ENCODE measurements around the gene RIN3. TPM values are rescaled to one million over a fixed set of nuclear protein-coding genes. Genes with fewer than 3 reads are reported as not detected.

RIN3 gene
- total and polyA plus RNA-seq, 10 of the 15 experiments (the other 5 are each of a cell fraction or from before 2014, with no cell fraction given) = 0.91 to 23.3 (median 6.3) TPM

DNA sequence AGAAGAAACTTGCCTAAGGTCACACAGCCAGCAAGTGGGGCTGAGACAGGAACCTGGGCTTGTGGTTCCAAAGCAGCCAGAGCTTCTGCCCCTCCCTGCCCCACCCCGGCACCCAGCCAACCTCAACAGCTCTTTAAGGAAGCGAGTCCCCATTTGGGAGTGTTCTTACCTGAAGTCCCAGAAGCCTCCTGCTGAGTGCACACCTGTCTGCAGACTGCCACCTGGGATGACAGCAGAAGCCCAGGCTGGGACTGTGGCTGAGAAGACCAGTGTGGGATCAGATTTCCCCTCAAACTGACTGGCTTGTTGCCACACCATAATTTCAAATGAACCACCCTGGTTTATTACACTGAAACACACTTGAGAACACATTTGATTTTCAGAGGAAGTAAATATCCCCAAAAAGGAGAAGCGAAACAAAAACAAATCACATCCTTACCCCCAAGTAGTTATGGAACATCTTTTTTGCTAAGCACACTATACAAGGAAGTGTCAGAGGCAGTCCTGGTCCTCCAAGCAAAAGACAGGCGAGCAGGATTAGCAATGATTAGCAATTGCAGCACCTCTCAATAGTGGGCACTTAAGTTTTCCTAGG is 6.3 kb upstream of the RIN3 start (continued):
- TF ChIP-seq, protein P1, sequence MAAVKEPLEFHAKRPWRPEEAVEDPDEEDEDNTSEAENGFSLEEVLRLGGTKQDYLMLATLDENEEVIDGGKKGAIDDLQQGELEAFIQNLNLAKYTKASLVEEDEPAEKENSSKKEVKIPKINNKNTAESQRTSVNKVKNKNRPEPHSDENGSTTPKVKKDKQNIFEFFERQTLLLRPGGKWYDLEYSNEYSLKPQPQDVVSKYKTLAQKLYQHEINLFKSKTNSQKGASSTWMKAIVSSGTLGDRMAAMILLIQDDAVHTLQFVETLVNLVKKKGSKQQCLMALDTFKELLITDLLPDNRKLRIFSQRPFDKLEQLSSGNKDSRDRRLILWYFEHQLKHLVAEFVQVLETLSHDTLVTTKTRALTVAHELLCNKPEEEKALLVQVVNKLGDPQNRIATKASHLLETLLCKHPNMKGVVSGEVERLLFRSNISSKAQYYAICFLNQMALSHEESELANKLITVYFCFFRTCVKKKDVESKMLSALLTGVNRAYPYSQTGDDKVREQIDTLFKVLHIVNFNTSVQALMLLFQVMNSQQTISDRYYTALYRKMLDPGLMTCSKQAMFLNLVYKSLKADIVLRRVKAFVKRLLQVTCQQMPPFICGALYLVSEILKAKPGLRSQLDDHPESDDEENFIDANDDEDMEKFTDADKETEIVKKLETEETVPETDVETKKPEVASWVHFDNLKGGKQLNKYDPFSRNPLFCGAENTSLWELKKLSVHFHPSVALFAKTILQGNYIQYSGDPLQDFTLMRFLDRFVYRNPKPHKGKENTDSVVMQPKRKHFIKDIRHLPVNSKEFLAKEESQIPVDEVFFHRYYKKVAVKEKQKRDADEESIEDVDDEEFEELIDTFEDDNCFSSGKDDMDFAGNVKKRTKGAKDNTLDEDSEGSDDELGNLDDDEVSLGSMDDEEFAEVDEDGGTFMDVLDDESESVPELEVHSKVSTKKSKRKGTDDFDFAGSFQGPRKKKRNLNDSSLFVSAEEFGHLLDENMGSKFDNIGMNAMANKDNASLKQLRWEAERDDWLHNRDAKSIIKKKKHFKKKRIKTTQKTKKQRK (IDR thresholded peaks at IDR 0.05; ENCODE audit: low read depth, low read length) = no peak
- TF ChIP-seq SUZ12 (IDR thresholded peaks at IDR 0.05; ENCODE audit: unreplicated experiment) (no peak), RFX5 (IDR thresholded peaks at IDR 0.05; ENCODE audit: low read depth, low read length) (no peak), MYC (IDR thresholded peaks at IDR 0.05; ENCODE audit: insufficient read depth, insufficient read length, insufficient replicate concordance, low read length, severe bottlenecking) (no peak), MEF2B (IDR thresholded peaks at IDR 0.05; ENCODE audit: partially characterized antibody, poor library complexity, severe bottlenecking) (peak; percentile 18), YBX1 (IDR thresholded peaks at IDR 0.05) (no peak)
- TF ChIP-seq, protein P2, sequence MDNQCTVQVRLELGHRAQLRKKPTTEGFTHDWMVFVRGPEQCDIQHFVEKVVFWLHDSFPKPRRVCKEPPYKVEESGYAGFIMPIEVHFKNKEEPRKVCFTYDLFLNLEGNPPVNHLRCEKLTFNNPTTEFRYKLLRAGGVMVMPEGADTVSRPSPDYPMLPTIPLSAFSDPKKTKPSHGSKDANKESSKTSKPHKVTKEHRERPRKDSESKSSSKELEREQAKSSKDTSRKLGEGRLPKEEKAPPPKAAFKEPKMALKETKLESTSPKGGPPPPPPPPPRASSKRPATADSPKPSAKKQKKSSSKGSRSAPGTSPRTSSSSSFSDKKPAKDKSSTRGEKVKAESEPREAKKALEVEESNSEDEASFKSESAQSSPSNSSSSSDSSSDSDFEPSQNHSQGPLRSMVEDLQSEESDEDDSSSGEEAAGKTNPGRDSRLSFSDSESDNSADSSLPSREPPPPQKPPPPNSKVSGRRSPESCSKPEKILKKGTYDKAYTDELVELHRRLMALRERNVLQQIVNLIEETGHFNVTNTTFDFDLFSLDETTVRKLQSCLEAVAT (IDR thresholded peaks at IDR 0.05) = no peak
- TF ChIP-seq, protein P3, sequence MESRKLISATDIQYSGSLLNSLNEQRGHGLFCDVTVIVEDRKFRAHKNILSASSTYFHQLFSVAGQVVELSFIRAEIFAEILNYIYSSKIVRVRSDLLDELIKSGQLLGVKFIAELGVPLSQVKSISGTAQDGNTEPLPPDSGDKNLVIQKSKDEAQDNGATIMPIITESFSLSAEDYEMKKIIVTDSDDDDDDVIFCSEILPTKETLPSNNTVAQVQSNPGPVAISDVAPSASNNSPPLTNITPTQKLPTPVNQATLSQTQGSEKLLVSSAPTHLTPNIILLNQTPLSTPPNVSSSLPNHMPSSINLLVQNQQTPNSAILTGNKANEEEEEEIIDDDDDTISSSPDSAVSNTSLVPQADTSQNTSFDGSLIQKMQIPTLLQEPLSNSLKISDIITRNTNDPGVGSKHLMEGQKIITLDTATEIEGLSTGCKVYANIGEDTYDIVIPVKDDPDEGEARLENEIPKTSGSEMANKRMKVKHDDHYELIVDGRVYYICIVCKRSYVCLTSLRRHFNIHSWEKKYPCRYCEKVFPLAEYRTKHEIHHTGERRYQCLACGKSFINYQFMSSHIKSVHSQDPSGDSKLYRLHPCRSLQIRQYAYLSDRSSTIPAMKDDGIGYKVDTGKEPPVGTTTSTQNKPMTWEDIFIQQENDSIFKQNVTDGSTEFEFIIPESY (IDR thresholded peaks at IDR 0.05) = no peak
- TF ChIP-seq, protein P4, sequence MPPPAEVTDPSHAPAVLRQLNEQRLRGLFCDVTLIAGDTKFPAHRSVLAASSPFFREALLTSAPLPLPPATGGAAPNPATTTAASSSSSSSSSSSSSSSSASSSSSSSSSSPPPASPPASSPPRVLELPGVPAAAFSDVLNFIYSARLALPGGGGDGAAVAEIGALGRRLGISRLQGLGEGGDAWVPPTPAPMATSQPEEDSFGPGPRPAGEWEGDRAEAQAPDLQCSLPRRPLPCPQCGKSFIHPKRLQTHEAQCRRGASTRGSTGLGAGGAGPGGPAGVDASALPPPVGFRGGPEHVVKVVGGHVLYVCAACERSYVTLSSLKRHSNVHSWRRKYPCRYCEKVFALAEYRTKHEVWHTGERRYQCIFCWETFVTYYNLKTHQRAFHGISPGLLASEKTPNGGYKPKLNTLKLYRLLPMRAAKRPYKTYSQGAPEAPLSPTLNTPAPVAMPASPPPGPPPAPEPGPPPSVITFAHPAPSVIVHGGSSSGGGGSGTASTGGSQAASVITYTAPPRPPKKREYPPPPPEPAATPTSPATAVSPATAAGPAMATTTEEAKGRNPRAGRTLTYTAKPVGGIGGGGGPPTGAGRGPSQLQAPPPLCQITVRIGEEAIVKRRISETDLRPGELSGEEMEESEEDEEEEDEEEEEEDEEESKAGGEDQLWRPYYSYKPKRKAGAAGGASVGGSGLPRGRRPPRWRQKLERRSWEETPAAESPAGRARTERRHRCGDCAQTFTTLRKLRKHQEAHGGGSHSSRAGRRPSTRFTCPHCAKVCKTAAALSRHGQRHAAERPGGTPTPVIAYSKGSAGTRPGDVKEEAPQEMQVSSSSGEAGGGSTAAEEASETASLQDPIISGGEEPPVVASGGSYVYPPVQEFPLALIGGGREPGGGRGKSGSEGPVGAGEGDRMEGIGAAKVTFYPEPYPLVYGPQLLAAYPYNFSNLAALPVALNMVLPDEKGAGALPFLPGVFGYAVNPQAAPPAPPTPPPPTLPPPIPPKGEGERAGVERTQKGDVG (CRISPR knock-in tag; IDR thresholded peaks at IDR 0.05) = no peak
